Duodenal mucosa (tissue), 2 donors: ENCODE measurements around the gene LIG3.

Experiments used
- H3K27ac ChIP-seq: one replicate; pipeline ENCODE4 v1.7.0; 2013; ENCODE audit warnings: low read depth, low read length
- H3K27me3 ChIP-seq, 2 donors: one replicate each; pipeline ENCODE4 v1.7.0; 2013; ENCODE audit warnings: low read length in 2 of 2, control low read depth in 1 of 2; ENCODE audit not compliant: insufficient read depth in 2 of 2, control insufficient read depth in 1 of 2
- H3K36me3 ChIP-seq, 2 donors: one replicate each; pipeline ENCODE4 v1.7.0; 2013; ENCODE audit warnings: low read length in 2 of 2, control low read depth in 1 of 2; ENCODE audit not compliant: insufficient read depth in 2 of 2, control insufficient read depth in 1 of 2
- H3K4me1 ChIP-seq, 2 donors: one replicate each; pipeline ENCODE4 v1.7.0; 2013; ENCODE audit warnings: low read length in 2 of 2, control low read depth in 1 of 2; ENCODE audit not compliant: insufficient read depth in 2 of 2, control insufficient read depth in 1 of 2
- H3K4me3 ChIP-seq, 2 donors: one replicate each; pipeline ENCODE4 v1.7.0; 2013; ENCODE audit warnings: low read length in 2 of 2, low read depth in 1 of 2
- H3K9ac ChIP-seq, 2 donors: one replicate each; pipeline ENCODE4 v1.7.0; 2013; ENCODE audit warnings: low read length in 2 of 2, low read depth in 1 of 2
- H3K9me3 ChIP-seq, 2 donors: one replicate each; pipeline ENCODE4 v1.7.0; 2013; ENCODE audit warnings: low read length in 2 of 2, control low read depth in 1 of 2; ENCODE audit not compliant: control insufficient read depth in 1 of 2

LIG3 gene

DNA sequence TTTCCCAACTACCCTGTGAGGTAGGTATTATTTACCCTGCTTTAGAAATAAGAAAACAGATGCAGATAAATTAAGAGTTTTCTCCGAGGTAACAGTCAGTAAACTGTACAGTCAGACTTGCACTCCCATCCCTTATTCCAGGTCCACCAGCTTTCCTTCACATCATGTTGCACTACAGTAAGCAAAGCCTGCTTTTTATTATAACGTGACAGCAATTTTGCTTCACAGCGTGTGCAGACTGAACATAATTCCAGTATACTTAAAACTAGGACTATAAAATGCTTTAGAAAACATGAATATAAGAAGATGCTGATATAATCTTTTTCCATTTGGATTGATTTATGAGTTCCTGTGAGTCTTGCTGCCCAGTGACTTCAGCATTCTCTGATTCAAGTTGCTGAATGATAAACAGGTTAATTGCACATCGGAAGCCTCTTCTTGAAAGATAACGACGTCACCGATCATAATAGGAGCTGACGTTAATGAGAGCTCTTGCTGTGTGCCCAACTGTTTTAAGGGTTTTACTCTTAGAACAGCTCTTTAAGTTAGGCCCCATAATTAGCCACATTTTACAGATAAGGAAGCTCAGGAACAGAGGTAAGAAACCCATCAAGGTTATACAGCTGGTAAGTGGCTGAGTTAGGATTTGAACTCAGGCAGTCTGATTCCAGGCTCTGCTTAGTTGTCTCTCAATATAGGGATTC lies 1.4 kb downstream of the LIG3 start:
- Histone ChIP-seq H3K27me3 (no peaks in the 10 kb centered on the region), H3K4me3 (peak overlapping the region; percentile 74 to 85), H3K9me3 (no peaks in the 10 kb centered on the region), H3K9ac (peak overlapping the region; percentile 83 to 86), H3K27ac (peak overlapping the region; percentile 94), H3K4me1 (peaks cover 11 to 17% of the 10 kb centered on the region in 2 donors), H3K36me3 (peaks cover 0 to 18% of the 10 kb centered on the region in 2 donors)

DNA sequence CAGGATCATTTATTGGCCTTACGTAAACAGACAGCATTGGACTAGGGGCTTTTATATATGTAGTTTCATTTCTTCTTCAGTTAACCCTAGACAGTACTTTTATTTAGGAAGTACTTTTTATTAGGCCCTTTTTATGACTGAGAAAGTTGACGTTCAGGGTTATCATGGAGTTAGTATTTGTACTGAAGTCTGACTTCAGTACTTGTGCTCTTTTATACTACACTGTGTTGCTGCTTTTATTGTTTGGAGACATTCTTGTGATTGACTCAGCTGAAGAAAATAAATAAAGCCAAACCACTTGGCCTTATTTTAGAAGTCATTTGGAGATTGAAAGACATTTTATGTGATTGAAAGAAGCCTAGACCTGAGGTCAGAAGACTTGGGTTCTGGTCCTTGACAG lies 6.9 kb downstream of the LIG3 start:
- H3K4me3 ChIP-seq = no peak overlapping the region
- H3K27ac ChIP-seq = no peak overlapping the region
- peaks cover 4 to 11% of the 10 kb centered on the region in 2 donors for H3K4me1 ChIP-seq
- H3K9me3 ChIP-seq = no peaks in the 10 kb centered on the region
- H3K27me3 ChIP-seq = no peaks in the 10 kb centered on the region
- no peak overlapping the region for H3K9ac ChIP-seq
- H3K36me3 ChIP-seq = peaks cover 4 to 45% of the 10 kb centered on the region in 2 donors

DNA sequence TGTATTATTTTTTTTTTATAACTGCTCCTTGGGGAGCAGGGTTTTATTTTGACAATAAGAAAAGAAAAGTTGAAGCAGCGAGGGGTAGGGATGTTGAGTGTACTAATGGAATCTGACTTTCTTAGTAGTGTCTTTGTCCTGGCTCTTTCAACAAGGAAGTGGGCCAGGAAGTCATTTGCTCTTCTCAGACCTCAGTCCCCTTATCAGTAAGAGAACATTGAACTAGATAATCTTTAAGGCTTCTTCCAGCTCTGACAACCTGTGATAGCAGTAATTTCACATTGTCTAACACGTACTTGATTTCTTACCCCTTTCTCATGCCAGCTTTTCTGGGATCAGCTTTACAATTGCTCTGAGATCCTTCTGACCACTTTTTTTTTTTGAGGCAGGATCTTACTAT lies 8.3 kb downstream of the LIG3 start:
- Histone ChIP-seq H3K9me3 (no peaks in the 10 kb centered on the region), H3K4me1 (peaks cover 4 to 11% of the 10 kb centered on the region in 2 donors), H3K4me3 (no peak overlapping the region), H3K36me3 (peaks cover 5 to 56% of the 10 kb centered on the region in 2 donors), H3K27ac (no peak overlapping the region), H3K27me3 (no peaks in the 10 kb centered on the region), H3K9ac (no peak overlapping the region)

DNA sequence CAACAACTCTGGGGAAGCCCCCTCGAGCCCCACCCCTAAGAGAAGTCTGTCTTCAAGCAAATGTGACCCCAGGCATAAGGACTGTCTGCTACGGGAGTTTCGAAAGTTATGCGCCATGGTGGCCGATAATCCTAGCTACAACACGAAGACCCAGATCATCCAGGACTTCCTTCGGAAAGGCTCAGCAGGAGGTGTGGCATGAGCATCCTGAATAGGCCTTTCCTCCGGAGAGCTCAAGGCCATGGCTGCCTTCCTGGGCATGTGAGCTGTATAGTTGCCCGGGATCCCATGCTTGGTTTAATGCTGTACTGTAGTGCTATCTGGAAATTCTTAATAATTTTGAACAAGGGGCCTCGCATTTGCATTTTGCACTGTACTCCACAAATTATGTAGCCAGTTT lies 9.2 kb downstream of the LIG3 start:
- no peak overlapping the region for H3K4me3 ChIP-seq
- no peak overlapping the region for H3K9ac ChIP-seq
- no peaks in the 10 kb centered on the region for H3K9me3 ChIP-seq
- H3K27ac ChIP-seq = no peak overlapping the region
- peaks cover 4 to 11% of the 10 kb centered on the region in 2 donors for H3K4me1 ChIP-seq
- no peaks in the 10 kb centered on the region for H3K27me3 ChIP-seq
- H3K36me3 ChIP-seq = peaks cover 13 to 59% of the 10 kb centered on the region in 2 donors

DNA sequence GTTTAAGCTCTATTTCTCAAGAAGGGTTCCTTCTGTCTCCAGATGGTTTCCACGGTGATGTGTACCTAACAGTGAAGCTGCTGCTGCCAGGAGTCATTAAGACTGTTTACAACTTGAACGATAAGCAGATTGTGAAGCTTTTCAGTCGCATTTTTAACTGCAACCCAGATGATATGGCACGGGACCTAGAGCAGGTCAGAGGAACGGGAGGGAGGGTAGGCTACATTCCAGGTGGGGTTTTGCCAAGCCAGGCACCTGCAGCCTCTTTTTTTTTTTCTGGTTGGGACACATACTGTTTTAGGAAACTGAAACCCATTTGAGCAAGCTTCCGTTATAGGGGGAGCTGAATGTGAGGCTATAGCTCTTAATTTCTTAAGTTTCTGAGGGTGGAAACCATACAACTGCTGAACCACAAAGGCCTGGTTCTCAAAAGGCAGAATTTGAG lies 10.6 kb downstream of the LIG3 start:
- Histone ChIP-seq H3K9me3 (no peaks in the 10 kb centered on the region), H3K4me1 (peaks cover 4 to 11% of the 10 kb centered on the region in 2 donors), H3K27me3 (no peaks in the 10 kb centered on the region), H3K4me3 (peak overlapping the region in 1 of 2 donors; percentile 2), H3K27ac (no peak overlapping the region), H3K9ac (no peak overlapping the region), H3K36me3 (peaks cover 21 to 69% of the 10 kb centered on the region in 2 donors)

DNA sequence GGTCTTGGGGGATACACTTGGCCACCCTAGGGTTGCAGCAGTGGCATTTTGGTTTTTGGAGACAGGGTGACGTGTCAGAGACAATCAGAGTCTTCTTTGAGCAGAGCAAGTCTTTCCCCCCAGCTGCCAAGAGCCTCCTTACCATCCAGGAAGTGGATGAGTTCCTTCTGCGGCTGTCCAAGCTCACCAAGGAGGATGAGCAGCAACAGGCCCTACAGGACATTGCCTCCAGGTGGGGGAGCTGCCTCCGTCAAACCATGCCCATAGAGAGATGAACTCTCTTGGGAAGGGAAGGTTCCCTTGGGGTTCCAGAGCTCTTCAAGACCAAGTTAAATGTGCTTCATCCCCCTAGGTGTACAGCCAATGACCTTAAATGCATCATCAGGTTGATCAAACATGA lies 11.3 kb downstream of the LIG3 start:
- H3K27me3 ChIP-seq = no peaks in the 10 kb centered on the region
- H3K9ac ChIP-seq = no peak overlapping the region
- H3K4me3 ChIP-seq = no peak overlapping the region
- H3K4me1 ChIP-seq = peaks cover 4 to 11% of the 10 kb centered on the region in 2 donors
- no peak overlapping the region for H3K27ac ChIP-seq
- H3K9me3 ChIP-seq = no peaks in the 10 kb centered on the region
- peaks cover 21 to 69% of the 10 kb centered on the region in 2 donors for H3K36me3 ChIP-seq

DNA sequence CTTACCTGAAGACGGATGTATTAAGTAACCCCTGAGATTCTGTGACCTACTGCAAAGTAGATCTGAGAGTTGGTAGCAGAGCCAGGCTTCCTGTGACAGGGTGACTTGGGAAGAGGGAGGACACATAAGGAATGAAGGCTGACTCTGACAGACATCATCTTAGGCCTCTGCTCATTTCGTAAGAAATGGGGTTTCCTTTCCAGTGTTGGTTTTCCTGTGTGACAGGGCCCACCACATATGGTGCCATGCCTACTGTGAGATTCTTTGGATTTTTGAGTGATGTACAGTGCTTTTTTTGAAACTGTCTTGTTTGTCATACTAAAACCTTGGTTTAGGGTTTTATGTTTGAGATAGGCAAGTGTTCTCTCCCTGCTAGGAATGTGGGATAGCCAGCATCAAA lies 12.7 kb downstream of the LIG3 start:
- H3K4me3 ChIP-seq = no peak overlapping the region
- no peaks in the 10 kb centered on the region for H3K9me3 ChIP-seq
- no peak overlapping the region for H3K9ac ChIP-seq
- H3K27me3 ChIP-seq = no peaks in the 10 kb centered on the region
- peaks cover 21 to 68% of the 10 kb centered on the region in 2 donors for H3K36me3 ChIP-seq
- no peak overlapping the region for H3K27ac ChIP-seq
- peaks cover 10 to 21% of the 10 kb centered on the region in 2 donors for H3K4me1 ChIP-seq

DNA sequence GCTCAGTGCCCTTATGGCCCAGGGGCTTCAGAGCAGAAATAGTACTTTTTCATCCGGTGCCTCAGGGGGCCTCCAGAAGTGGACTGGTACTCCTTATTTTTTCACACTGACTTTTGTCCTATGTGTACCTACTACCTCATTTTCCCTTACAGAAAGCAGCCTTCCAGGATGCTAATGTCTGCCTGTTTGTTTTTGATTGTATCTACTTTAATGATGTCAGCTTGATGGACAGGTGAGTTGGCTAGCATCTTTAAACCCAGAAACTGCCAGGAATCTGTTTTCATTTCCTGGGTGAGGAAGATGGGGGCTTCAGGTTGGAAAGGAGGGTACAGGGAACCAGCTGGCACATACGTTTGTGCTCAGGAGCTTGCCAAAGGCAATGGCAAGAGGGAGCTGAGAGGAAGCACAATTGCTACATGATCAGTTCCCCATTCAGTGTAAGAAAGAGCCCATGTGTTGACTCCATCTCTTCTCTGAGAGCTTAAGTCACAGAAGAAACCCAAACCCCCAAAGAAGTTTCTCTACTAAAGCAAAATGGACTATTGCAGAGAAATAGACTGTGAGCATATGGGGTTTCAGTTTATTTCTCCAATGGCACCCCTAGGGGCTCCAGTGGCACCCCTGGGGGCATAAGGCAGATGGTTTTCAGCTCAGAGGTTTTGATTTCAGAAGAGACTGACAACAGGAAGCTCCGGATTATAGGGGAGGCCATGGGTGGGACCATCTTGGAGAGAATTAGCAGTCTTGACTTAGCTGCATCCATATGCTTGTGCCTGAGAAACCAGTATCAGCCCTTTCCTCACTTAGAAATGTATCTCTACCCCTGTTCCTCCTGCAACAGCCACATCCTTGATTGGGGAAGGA lies 16.3 kb downstream of the LIG3 start:
- H3K4me3 ChIP-seq = no peak overlapping the region
- no peaks in the 10 kb centered on the region for H3K9me3 ChIP-seq
- peaks cover 20 to 81% of the 10 kb centered on the region in 2 donors for H3K36me3 ChIP-seq
- H3K9ac ChIP-seq = no peak overlapping the region
- no peak overlapping the region for H3K27ac ChIP-seq
- no peaks in the 10 kb centered on the region for H3K27me3 ChIP-seq
- H3K4me1 ChIP-seq = peaks cover 9 to 20% of the 10 kb centered on the region in 2 donors

DNA sequence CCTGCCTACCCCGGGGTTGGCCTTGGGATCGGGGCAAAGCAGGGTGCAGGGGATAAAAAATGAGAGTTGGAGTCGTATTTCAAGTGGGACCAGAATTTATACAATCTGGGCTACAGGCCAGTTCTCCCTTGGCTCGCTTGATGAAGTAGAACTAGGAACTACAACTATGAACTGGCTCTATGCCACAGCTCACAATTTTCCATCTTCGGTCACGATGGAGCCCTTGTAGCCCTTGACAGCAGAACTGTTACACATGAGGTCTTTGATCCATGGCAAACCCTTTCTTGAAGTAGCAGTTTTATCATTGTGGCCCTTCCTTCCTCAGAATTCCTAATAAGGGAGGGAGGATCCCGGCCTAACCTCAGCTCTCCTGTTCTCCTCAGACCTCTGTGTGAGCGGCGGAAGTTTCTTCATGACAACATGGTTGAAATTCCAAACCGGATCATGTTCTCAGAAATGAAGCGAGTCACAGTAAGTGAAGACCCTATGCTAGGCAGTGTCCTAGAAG lies 17.1 kb downstream of the LIG3 start:
- Histone ChIP-seq H3K9ac (peak overlapping the region; percentile 13 to 19), H3K4me3 (no peak overlapping the region), H3K4me1 (peaks cover 10 to 18% of the 10 kb centered on the region in 2 donors), H3K27ac (no peak overlapping the region), H3K27me3 (no peaks in the 10 kb centered on the region), H3K36me3 (peaks cover 21 to 81% of the 10 kb centered on the region in 2 donors), H3K9me3 (no peaks in the 10 kb centered on the region)

DNA sequence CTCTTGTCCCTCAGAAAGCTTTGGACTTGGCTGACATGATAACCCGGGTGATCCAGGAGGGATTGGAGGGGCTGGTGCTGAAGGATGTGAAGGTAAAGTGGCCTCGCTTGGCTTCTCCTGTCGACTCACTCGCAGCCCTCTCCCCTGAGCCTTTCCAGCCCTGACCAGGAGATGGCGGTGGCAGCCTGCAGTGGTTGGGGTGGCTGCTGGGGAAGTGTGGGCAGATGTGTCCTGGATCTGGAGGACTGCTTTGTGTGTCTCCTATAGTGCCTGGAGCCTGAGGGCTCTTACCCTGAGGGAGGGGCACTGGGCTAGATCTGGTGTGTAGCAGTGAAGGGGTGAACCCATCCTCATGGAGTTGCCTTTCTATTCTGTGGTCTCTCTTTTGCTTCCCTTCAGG lies 17.9 kb downstream of the LIG3 start:
- Histone ChIP-seq H3K4me1 (peaks cover 10 to 18% of the 10 kb centered on the region in 2 donors), H3K36me3 (peaks cover 21 to 80% of the 10 kb centered on the region in 2 donors), H3K27me3 (no peaks in the 10 kb centered on the region), H3K9ac (peak overlapping the region; percentile 13 to 19), H3K9me3 (no peaks in the 10 kb centered on the region), H3K27ac (no peak overlapping the region), H3K4me3 (no peak overlapping the region)
